ENCODE measurements around the gene MOK.

- TF ChIP-seq CTCF (IDR thresholded peaks at IDR 0.05): no peak
- no peak for TF ChIP-seq POLR2A (IDR thresholded peaks at IDR 0.05)
Observed at GRCh38 chr14:102215071-102215470, 89.9 kb downstream of the MOK start.

All from tibial nerve (tissue), 3 donors.